Panc1 (cell line): Measurements from ENCODE around the gene ADORA1.

Experiments
- POLR2AphosphoS5 ChIP-seq: IDR thresholded peaks from 2 replicates; pipeline ENCODE4 v1.6.1; 2012; ENCODE audit warnings: mild to moderate bottlenecking, low read depth, low read length, moderate library complexity
- SIN3A ChIP-seq: IDR thresholded peaks from 2 replicates; pipeline ENCODE4 v1.6.1; 2012; ENCODE audit warnings: low read depth, mild to moderate bottlenecking, low read length, moderate library complexity, borderline replicate concordance; ENCODE audit not compliant: insufficient read depth
- TF ChIP-seq, protein P1 (sequence below): fragments of 450-650 bp; IDR thresholded peaks from 2 replicates; pipeline ENCODE4 v1.5.1; 2017; ENCODE audit warnings: mild to moderate bottlenecking
- TF ChIP-seq, protein P2 (sequence below), 2 experiments: IDR thresholded peaks; 2 replicates each; pipeline ENCODE4 v1.6.1; 2011 to 2012; ENCODE audit warnings: low read depth in 2 of 2, control low read depth in 1 of 2, low read length in 1 of 2, mild to moderate bottlenecking in 1 of 2, moderate library complexity in 1 of 2; ENCODE audit not compliant: insufficient read depth in 1 of 2

DNA sequence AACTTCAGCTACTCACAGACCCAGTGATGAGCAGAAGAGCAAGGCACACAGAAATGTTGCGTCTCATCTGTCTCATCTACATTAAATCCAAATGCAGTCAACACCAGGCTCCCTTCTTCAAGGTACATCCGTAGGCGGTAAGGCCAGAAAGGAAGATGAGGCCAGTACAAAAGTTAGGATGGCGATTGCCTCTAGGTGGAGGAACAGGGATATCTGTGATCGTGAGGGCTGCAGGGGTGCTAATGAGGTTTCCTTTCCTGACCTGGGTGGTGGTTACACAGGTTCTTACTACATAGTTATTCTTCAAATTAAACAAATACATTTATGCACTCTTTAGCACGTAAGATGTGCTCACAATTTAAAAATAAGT, 49.5 kb downstream of the ADORA1 start:
- TF ChIP-seq, protein P1, sequence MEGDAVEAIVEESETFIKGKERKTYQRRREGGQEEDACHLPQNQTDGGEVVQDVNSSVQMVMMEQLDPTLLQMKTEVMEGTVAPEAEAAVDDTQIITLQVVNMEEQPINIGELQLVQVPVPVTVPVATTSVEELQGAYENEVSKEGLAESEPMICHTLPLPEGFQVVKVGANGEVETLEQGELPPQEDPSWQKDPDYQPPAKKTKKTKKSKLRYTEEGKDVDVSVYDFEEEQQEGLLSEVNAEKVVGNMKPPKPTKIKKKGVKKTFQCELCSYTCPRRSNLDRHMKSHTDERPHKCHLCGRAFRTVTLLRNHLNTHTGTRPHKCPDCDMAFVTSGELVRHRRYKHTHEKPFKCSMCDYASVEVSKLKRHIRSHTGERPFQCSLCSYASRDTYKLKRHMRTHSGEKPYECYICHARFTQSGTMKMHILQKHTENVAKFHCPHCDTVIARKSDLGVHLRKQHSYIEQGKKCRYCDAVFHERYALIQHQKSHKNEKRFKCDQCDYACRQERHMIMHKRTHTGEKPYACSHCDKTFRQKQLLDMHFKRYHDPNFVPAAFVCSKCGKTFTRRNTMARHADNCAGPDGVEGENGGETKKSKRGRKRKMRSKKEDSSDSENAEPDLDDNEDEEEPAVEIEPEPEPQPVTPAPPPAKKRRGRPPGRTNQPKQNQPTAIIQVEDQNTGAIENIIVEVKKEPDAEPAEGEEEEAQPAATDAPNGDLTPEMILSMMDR: no peak
- no peak for TF ChIP-seq POLR2AphosphoS5
- TF ChIP-seq SIN3A: no peak
- TF ChIP-seq, protein P2, sequence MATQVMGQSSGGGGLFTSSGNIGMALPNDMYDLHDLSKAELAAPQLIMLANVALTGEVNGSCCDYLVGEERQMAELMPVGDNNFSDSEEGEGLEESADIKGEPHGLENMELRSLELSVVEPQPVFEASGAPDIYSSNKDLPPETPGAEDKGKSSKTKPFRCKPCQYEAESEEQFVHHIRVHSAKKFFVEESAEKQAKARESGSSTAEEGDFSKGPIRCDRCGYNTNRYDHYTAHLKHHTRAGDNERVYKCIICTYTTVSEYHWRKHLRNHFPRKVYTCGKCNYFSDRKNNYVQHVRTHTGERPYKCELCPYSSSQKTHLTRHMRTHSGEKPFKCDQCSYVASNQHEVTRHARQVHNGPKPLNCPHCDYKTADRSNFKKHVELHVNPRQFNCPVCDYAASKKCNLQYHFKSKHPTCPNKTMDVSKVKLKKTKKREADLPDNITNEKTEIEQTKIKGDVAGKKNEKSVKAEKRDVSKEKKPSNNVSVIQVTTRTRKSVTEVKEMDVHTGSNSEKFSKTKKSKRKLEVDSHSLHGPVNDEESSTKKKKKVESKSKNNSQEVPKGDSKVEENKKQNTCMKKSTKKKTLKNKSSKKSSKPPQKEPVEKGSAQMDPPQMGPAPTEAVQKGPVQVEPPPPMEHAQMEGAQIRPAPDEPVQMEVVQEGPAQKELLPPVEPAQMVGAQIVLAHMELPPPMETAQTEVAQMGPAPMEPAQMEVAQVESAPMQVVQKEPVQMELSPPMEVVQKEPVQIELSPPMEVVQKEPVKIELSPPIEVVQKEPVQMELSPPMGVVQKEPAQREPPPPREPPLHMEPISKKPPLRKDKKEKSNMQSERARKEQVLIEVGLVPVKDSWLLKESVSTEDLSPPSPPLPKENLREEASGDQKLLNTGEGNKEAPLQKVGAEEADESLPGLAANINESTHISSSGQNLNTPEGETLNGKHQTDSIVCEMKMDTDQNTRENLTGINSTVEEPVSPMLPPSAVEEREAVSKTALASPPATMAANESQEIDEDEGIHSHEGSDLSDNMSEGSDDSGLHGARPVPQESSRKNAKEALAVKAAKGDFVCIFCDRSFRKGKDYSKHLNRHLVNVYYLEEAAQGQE (IDR thresholded peaks at IDR 0.05; ENCODE audit: insufficient read depth in 1 of 2, low read depth in 2 of 2, low read length in 1 of 2): no peak
